B cell (primary cell): ENCODE data around the gene NEK5. TPM values are rescaled to one million over a fixed set of nuclear protein-coding genes. Genes with fewer than 3 reads are reported as not detected.

Source experiments
- polyA plus RNA-seq: library from polyadenylated mRNA; depleted of rRNA; stranded (reverse); fragments of >200 nt; gene quantifications from 2 replicates; pipeline ENCODE4 v1.2.3, GENCODE V29; 2012
- total RNA-seq, 2 donors: library from RNA; stranded (reverse); fragments of 120-200 nt in 1 of 2; gene quantifications; 1 replicate in 1 of 2; 2 replicates in 1 of 2; pipeline versions ENCODE4 v1.2.3 to v1.2.4, GENCODE V29; 2013 to 2022

The NEK5 gene
- total and polyA plus RNA-seq, 2 donors (not counting 1 experiment from before 2014, with no cell fraction given) = not detected

Other genes starting within 250 kb of the NEK5 start
- gene ATP7B, start 117.6 kb downstream of the NEK5 start, total RNA-seq = 0.80 and 0.91 TPM in 2 replicates
- 0.10 and 0.22 TPM in 2 replicates for gene ATP7B, start 117.6 kb downstream of the NEK5 start, polyA plus RNA-seq
- 38.8 and 40.8 TPM in 2 replicates for gene ALG11, start 116.7 kb downstream of the NEK5 start, total RNA-seq
- 3.2 and 7.1 TPM in 2 replicates for gene ALG11, start 116.7 kb downstream of the NEK5 start, polyA plus RNA-seq
- gene UTP14C, start 104.4 kb downstream of the NEK5 start, total RNA-seq = 14.9 and 15.3 TPM in 2 replicates
- gene UTP14C, start 104.4 kb downstream of the NEK5 start, polyA plus RNA-seq = 1.9 TPM in 2 replicates
- 11.5 and 12.6 TPM in 2 replicates for gene NEK3, start 30.5 kb upstream of the NEK5 start, total RNA-seq
- gene NEK3, start 30.5 kb upstream of the NEK5 start, polyA plus RNA-seq = 6.0 and 8.4 TPM in 2 replicates